ENCODE measurements around the gene AMOTL2. TPM values are rescaled to one million over a fixed set of nuclear protein-coding genes. Genes with fewer than 3 reads are reported as not detected.

Gene AMOTL2
- 73.2 TPM for total RNA-seq

GRCh38 chr3:134374105-134374790, at the start of gene AMOTL2:
Gene AMOTL2, minus strand, starts transcription at chr3:134374447. Its CDS starts 3,014 bp downstream, at chr3:134371433.

Small RNAs within 50 kb of the gene (small RNA-seq; reads per million reads assigned to genes)
- gene HMGN1P9 (ENCODE audit: low replicate concordance) (not detected), gene MIR6827 (ENCODE audit: low replicate concordance) (not detected)

Other genes starting within 250 kb of the AMOTL2 start
- 91.7 TPM for gene RYK, start 123.6 kb downstream of the AMOTL2 start, total RNA-seq
- gene ANAPC13, start 111.5 kb upstream of the AMOTL2 start, total RNA-seq, result 39.1 TPM
- gene CEP63, start 111.6 kb upstream of the AMOTL2 start, total RNA-seq, result 45.1 TPM

Measured in parietal lobe (tissue), 2 donors.